Stimulated activated CD8-positive, alpha-beta memory T cell treated with anti-CD3 and anti-CD28 coated beads, Interleukin-4, amount 100 ng/mL, for 1 hour (primary cell): ENCODE measurements around the gene ACVR1.

Source experiments
- DNase-seq, 2 donors: peaks; one replicate each; pipeline ENCODE4 v3.0.0-alpha.2; 2020; ENCODE audit warnings: low read depth in 2 of 2, low spot score in 1 of 2

Gene ACVR1

GRCh38 chr2:157876066-157876785 lies at the start of gene ACVR1:
Gene ACVR1 (minus strand): TSS chr2:157876330. CDS start chr2:157799493, 76,837 bp downstream.
- peak; percentile 51 to 53 for DNase-seq

GRCh38 chr2:157925071-157925470 lies 48.9 kb upstream of the ACVR1 start:
- no peak for DNase-seq

- DNase-seq = no peak
Observed at GRCh38 chr2:157923598-157924217, 47.6 kb upstream of the ACVR1 start.

- no peak for DNase-seq
Observed at GRCh38 chr2:157922815-157923214, 46.7 kb upstream of the ACVR1 start.

- DNase-seq = no peak
Observed at GRCh38 chr2:157922336-157922735, 46.2 kb upstream of the ACVR1 start.

GRCh38 chr2:157920736-157921135 lies 44.6 kb upstream of the ACVR1 start:
- no peak for DNase-seq

GRCh38 chr2:157919181-157919580 lies 43.1 kb upstream of the ACVR1 start:
- DNase-seq = no peak

GRCh38 chr2:157918319-157918718 lies 42.2 kb upstream of the ACVR1 start:
- DNase-seq = no peak

GRCh38 chr2:157911750-157912149 lies 35.6 kb upstream of the ACVR1 start:
- DNase-seq = no peak

- DNase-seq = no peak
Observed at GRCh38 chr2:157911246-157911645, 35.1 kb upstream of the ACVR1 start.

- DNase-seq = no peak
Observed at GRCh38 chr2:157905092-157905491, 29.0 kb upstream of the ACVR1 start.

- DNase-seq = no peak
Observed at GRCh38 chr2:157903626-157904025, 27.5 kb upstream of the ACVR1 start.

GRCh38 chr2:157903151-157903550 lies 27.0 kb upstream of the ACVR1 start:
- no peak for DNase-seq

GRCh38 chr2:157902692-157903091 lies 26.6 kb upstream of the ACVR1 start:
- no peak for DNase-seq

GRCh38 chr2:157901325-157901724 lies 25.2 kb upstream of the ACVR1 start:
- DNase-seq = no peak

GRCh38 chr2:157900684-157901083 lies 24.6 kb upstream of the ACVR1 start:
- no peak for DNase-seq

GRCh38 chr2:157900203-157900602 lies 24.1 kb upstream of the ACVR1 start:
- DNase-seq = no peak

- DNase-seq = no peak
Observed at GRCh38 chr2:157899125-157899839, 23.2 kb upstream of the ACVR1 start.

GRCh38 chr2:157898591-157898996 lies 22.5 kb upstream of the ACVR1 start:
- peak in 1 of 2 donors; percentile 26 for DNase-seq

GRCh38 chr2:157897106-157897971 lies 21.2 kb upstream of the ACVR1 start:
- no peak for DNase-seq

GRCh38 chr2:157895531-157895930 lies 19.4 kb upstream of the ACVR1 start:
- DNase-seq = no peak
